ENCODE measurements around the gene PAX7. TPM values are rescaled to one million over a fixed set of nuclear protein-coding genes. Genes with fewer than 3 reads are reported as not detected.

Gene PAX7
- total and polyA plus RNA-seq, 2 experiments from 2014 or later, result not detected

GRCh38 chr1:18700530-18700929, 69.9 kb downstream of the PAX7 start:
- H3K9me3 ChIP-seq (ENCODE audit: low read depth), result no peaks in the 10 kb centered on the region
- TF ChIP-seq, protein P1, sequence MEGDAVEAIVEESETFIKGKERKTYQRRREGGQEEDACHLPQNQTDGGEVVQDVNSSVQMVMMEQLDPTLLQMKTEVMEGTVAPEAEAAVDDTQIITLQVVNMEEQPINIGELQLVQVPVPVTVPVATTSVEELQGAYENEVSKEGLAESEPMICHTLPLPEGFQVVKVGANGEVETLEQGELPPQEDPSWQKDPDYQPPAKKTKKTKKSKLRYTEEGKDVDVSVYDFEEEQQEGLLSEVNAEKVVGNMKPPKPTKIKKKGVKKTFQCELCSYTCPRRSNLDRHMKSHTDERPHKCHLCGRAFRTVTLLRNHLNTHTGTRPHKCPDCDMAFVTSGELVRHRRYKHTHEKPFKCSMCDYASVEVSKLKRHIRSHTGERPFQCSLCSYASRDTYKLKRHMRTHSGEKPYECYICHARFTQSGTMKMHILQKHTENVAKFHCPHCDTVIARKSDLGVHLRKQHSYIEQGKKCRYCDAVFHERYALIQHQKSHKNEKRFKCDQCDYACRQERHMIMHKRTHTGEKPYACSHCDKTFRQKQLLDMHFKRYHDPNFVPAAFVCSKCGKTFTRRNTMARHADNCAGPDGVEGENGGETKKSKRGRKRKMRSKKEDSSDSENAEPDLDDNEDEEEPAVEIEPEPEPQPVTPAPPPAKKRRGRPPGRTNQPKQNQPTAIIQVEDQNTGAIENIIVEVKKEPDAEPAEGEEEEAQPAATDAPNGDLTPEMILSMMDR (IDR thresholded peaks at IDR 0.05; ENCODE audit: low read depth, low read length), result no peak
- H3K36me3 ChIP-seq, result no peaks in the 10 kb centered on the region
- no peak for DNase-seq (ENCODE audit: low read depth in 1 of 2, low spot score in 1 of 2)
- H3K4me3 ChIP-seq, result no peak overlapping the region
- peaks cover 33% of the 10 kb centered on the region for H3K27me3 ChIP-seq
- no peak overlapping the region for H3K27ac ChIP-seq
- no peaks in the 10 kb centered on the region for H3K4me1 ChIP-seq (ENCODE audit: low read depth)

DNA sequence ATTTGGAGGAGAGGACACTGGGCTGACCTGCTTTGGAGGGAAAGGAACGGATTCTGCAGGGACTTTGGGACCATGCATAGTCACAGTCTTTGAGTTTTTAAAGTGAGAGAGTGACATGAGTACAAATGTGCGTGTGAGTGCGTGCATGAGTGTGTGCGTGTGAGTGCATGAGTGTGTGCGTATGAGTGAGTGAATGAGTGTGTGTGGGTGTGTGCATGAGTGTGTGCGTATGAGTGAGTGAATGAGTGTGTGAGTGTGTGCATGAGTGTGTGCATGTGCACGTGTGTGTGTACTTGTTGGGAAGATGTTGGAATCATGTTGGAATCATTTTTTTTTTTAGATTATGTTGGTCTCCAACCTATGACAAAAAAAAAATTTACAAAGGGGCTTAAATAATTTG, 70.5 kb downstream of the PAX7 start:
- no peaks in the 10 kb centered on the region for H3K4me1 ChIP-seq (ENCODE audit: low read depth)
- DNase-seq (ENCODE audit: low read depth in 1 of 2, low spot score in 1 of 2), result no peak
- H3K27me3 ChIP-seq, result peaks cover 31% of the 10 kb centered on the region
- TF ChIP-seq, protein P1 (IDR thresholded peaks at IDR 0.05; ENCODE audit: low read depth, low read length), result no peak
- no peak overlapping the region for H3K4me3 ChIP-seq
- H3K9me3 ChIP-seq (ENCODE audit: low read depth), result no peaks in the 10 kb centered on the region
- no peak overlapping the region for H3K27ac ChIP-seq
- no peaks in the 10 kb centered on the region for H3K36me3 ChIP-seq

DNA sequence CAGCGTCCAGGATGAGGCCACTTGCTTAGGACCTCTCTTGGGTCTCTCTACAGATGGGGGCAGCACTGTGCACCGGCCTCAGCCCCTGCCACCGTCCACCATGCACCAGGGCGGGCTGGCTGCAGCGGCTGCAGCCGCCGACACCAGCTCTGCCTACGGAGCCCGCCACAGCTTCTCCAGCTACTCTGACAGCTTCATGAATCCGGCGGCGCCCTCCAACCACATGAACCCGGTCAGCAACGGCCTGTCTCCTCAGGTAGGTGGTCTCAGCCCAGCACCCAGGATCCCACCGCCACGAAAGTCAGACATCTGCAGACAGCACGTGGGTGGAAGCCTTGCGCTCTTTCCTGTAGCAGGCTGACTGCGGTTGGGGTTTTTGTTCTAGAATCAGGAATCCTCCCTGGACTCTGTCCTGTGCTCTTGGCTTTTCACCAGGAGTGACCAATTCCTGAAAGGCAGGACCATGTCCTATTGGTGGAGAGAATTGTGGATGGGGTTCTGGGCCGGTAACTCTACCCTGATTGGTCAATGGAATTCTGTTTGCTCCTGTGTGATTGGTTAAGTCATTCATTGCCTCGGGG, 72.5 kb downstream of the PAX7 start:
- Histone ChIP-seq H3K4me3 (no peak overlapping the region), H3K9me3 (ENCODE audit: low read depth) (no peaks in the 10 kb centered on the region), H3K27me3 (peaks cover 13% of the 10 kb centered on the region), H3K27ac (no peak overlapping the region), H3K4me1 (ENCODE audit: low read depth) (no peaks in the 10 kb centered on the region), H3K36me3 (no peaks in the 10 kb centered on the region)
- DNase-seq (ENCODE audit: low read depth in 1 of 2, low spot score in 1 of 2), result peak; percentile 15 to 45
- TF ChIP-seq, protein P1 (IDR thresholded peaks at IDR 0.05; ENCODE audit: low read depth, low read length), result no peak

GRCh38 chr1:18705811-18706210, 75.2 kb downstream of the PAX7 start:
- no peak for DNase-seq (ENCODE audit: low read depth in 1 of 2, low spot score in 1 of 2)
- TF ChIP-seq, protein P1 (IDR thresholded peaks at IDR 0.05; ENCODE audit: low read depth, low read length), result no peak
- Histone ChIP-seq H3K4me3 (no peak overlapping the region), H3K4me1 (ENCODE audit: low read depth) (no peaks in the 10 kb centered on the region), H3K36me3 (no peaks in the 10 kb centered on the region), H3K9me3 (ENCODE audit: low read depth) (no peaks in the 10 kb centered on the region), H3K27ac (no peak overlapping the region), H3K27me3 (peaks cover 7% of the 10 kb centered on the region)

GRCh38 chr1:18707696-18708257, 77.1 kb downstream of the PAX7 start:
- Histone ChIP-seq H3K4me1 (ENCODE audit: low read depth) (no peaks in the 10 kb centered on the region), H3K27me3 (peaks cover 13% of the 10 kb centered on the region), H3K4me3 (no peak overlapping the region), H3K36me3 (no peaks in the 10 kb centered on the region), H3K27ac (no peak overlapping the region), H3K9me3 (ENCODE audit: low read depth) (no peaks in the 10 kb centered on the region)
- TF ChIP-seq, protein P1 (IDR thresholded peaks at IDR 0.05; ENCODE audit: low read depth, low read length), result no peak
- DNase-seq (ENCODE audit: low read depth in 1 of 2, low spot score in 1 of 2), result no peak

All from cardiac muscle cell (in vitro differentiated cells and primary cell).